MM.1S (cell line): ENCODE results near the gene IRF6.

Experiments
- CTCF ChIP-seq: fragments of 300-600 bp; sonication (generic); IDR thresholded peaks from 2 replicates; pipeline ENCODE4 v1.5.1; 2016; ENCODE audit warnings: antibody characterized with exemption, low read length, mixed read lengths
- EZH2 ChIP-seq: fragments of 300-600 bp; sonication (generic); optimal IDR thresholded peaks from 2 replicates; pipeline ENCODE3; 2017; ENCODE audit warnings: low read depth, mild to moderate bottlenecking, antibody characterized with exemption, low read length, mixed read lengths
- EZH2phosphoT487 ChIP-seq: fragments of 300-600 bp; sonication (generic); IDR thresholded peaks from 2 replicates; pipeline ENCODE4 v1.6.1; 2018; ENCODE audit warnings: antibody characterized with exemption, low read length

- no peak for TF ChIP-seq CTCF
- no peak for TF ChIP-seq EZH2
- TF ChIP-seq EZH2phosphoT487: no peak
Measured at GRCh38 chr1:209761011-209761635, 44.8 kb downstream of the IRF6 start.
